HepG2 (cell line): ENCODE data around the gene TFE3. TPM values are rescaled to one million over a fixed set of nuclear protein-coding genes. Genes with fewer than 3 reads are reported as not detected.

ENCODE experiments used
- ATAC-seq: fragments of 200-7000 bp; cut with Tn5 transposase; 3 replicates; pipeline ENCODE4 v1.9.1; 2020; ENCODE audit warnings: mild to moderate bottlenecking, moderate library complexity
- BruUV-seq: library from RNA; stranded (reverse); fragments of 400-500 nt; replicated peaks from 2 replicates; lab custom pipeline; 2021; lab: Mats Ljungman, UMichigan
- CTCF ChIA-PET: fragments of 300-600 bp; formaldehyde crosslinking; extraction: SDS; loops from one replicate; lab custom pipeline; 2021; ENCODE audit warnings: low total read pairs, inconsistent platforms, low intra/inter-chr PET ratio; lab: Yijun Ruan, JAX
- POLR2A ChIA-PET: fragments of 350-600 bp; sonication (Branson Sonifier 250); formaldehyde crosslinking; loops from one replicate; lab custom pipeline; 2020; ENCODE audit warnings: antibody characterized with exemption, inconsistent platforms; lab: Yijun Ruan, JAX
- DNase-seq: peaks from one replicate; pipeline ENCODE4 v3.0.0-alpha.2; 2015; ENCODE audit warnings: low spot score
- FAIRE-seq: peaks from 3 replicates; lab custom pipeline; 2011; peaks lifted over from hg19 to GRCh38; lab: Jason Lieb, UNC
- H2AFZ ChIP-seq: one replicate; pipeline ENCODE4 v1.6.1; 2011; ENCODE audit warnings: low read length, inconsistent platforms
- H3K27ac ChIP-seq: fragments of 300-600 bp; 3 replicates; pipeline ENCODE4 v1.8.0; 2011; ENCODE audit warnings: mixed run types, mild to moderate bottlenecking, mixed read lengths, low read length, inconsistent platforms; ENCODE audit not compliant: insufficient read depth; ENCODE audit errors: extremely low read length
- H3K27me3 ChIP-seq, 2 experiments: fragments of 200-600 bp in 1 of 2; 2 replicates in 1 of 2; 3 replicates in 1 of 2; pipeline versions ENCODE4 v1.6.0 to v1.8.0; 2011; ENCODE audit warnings: low read length in 2 of 2, mild to moderate bottlenecking in 2 of 2, moderate library complexity in 2 of 2, inconsistent platforms in 1 of 2; ENCODE audit not compliant: insufficient read depth in 2 of 2, control insufficient read depth in 1 of 2
- H3K36me3 ChIP-seq, 2 experiments: fragments of 200-600 bp in 1 of 2; replicated peaks in 1 of 2; 2 replicates in 1 of 2; 3 replicates in 1 of 2; pipeline versions ENCODE4 v1.5.1 to v1.8.0; 2011; ENCODE audit warnings: low read length in 2 of 2, inconsistent platforms in 1 of 2; ENCODE audit not compliant: insufficient read depth in 2 of 2, control insufficient read depth in 1 of 2
- H3K4me1 ChIP-seq: 2 replicates; pipeline ENCODE4 v1.5.1; 2012; ENCODE audit warnings: low read length, inconsistent platforms; ENCODE audit not compliant: insufficient read depth
- H3K4me2 ChIP-seq: 2 replicates; pipeline ENCODE4 v1.6.0; 2011; ENCODE audit warnings: low read depth, low read length, inconsistent platforms
- H3K4me3 ChIP-seq, 3 experiments: fragments of 200-600 bp in 1 of 3; sonication (generic), shearing (Covaris generic) in 1 of 3; replicated peaks in 1 of 3; 2 replicates each; pipeline ENCODE4 v1.5.1; 2011 to 2016; ENCODE audit warnings: low read length in 3 of 3, inconsistent platforms in 2 of 3, low read depth in 2 of 3, mild to moderate bottlenecking in 2 of 3, control low read depth in 1 of 3, mixed read lengths in 1 of 3; ENCODE audit not compliant: insufficient read depth in 1 of 3
- H3K79me2 ChIP-seq: one replicate; pipeline ENCODE4 v1.6.1; 2011; ENCODE audit warnings: low read length, inconsistent platforms; ENCODE audit not compliant: insufficient read depth
- H3K9ac ChIP-seq: 2 replicates; pipeline ENCODE4 v1.6.0; 2011; ENCODE audit warnings: mild to moderate bottlenecking, low read depth, low read length, inconsistent platforms; ENCODE audit not compliant: insufficient read depth
- H3K9me3 ChIP-seq: 2 replicates; pipeline ENCODE4 v1.5.1; 2012; ENCODE audit warnings: mild to moderate bottlenecking, low read length
- H4K20me1 ChIP-seq: 2 replicates; pipeline ENCODE4 v1.6.0; 2011; ENCODE audit warnings: inconsistent platforms, mild to moderate bottlenecking, low read length, moderate library complexity; ENCODE audit not compliant: insufficient read depth
- ARID2 ChIP-seq: sonication (generic); formaldehyde crosslinking; IDR thresholded peaks from 2 replicates; pipeline ENCODE4 v1.8.1; 2022; ENCODE audit warnings: mild to moderate bottlenecking, missing genetic modification reagents, borderline replicate concordance
- CEBPB ChIP-seq: IDR thresholded peaks from 2 replicates; pipeline ENCODE4 v1.6.1; 2011; ENCODE audit warnings: low read depth, low read length, improper control_type of control experiment, borderline replicate concordance
- RELA ChIP-seq: sonication (generic); formaldehyde crosslinking; IDR thresholded peaks from 2 replicates; pipeline ENCODE4 v1.4.0; 2020; ENCODE audit warnings: missing genetic modification reagents
- TRIM24 ChIP-seq: sonication (generic); formaldehyde crosslinking; IDR thresholded peaks from 2 replicates; pipeline ENCODE4 v1.8.0; 2022; ENCODE audit warnings: mild to moderate bottlenecking, missing genetic modification reagents
- ZFY ChIP-seq: sonication (generic); formaldehyde crosslinking; IDR thresholded peaks from 2 replicates; pipeline ENCODE4 v1.4.0; 2020; ENCODE audit warnings: missing genetic modification reagents
- ZNF264 ChIP-seq: sonication (generic); formaldehyde crosslinking; IDR thresholded peaks from 2 replicates; pipeline ENCODE4 v1.4.0; 2020; ENCODE audit warnings: missing genetic modification reagents
- ZNF660 ChIP-seq: sonication (generic); formaldehyde crosslinking; IDR thresholded peaks from 2 replicates; pipeline ENCODE4 v1.5.1; 2020; ENCODE audit warnings: mild to moderate bottlenecking, low read depth, missing genetic modification reagents, borderline replicate concordance
- ZSCAN20 ChIP-seq: sonication (generic); formaldehyde crosslinking; IDR thresholded peaks from 2 replicates; pipeline ENCODE4 v1.4.0; 2020; ENCODE audit warnings: missing genetic modification reagents, mild to moderate bottlenecking, borderline replicate concordance
- WGBS: methylation state at CpG from one replicate; pipeline ENCODE4 v1.1.6; 2017; ENCODE audit warnings: low lambda C conversion rate; 5-methylcytosine and 5-hydroxymethylcytosine counted together
- in situ Hi-C: cut with HindIII; loops from 2 replicates; pipeline ENCODE4 v1.10.0; 2017; ENCODE audit warnings: low pct_unique_long_range_greater_than_20kb; ENCODE audit not compliant: extremely low pct_ligation_motif_present
- intact Hi-C: fragments of 100-400 bp; cut with micrococcal nuclease; formaldehyde crosslinking; loops from one replicate; pipeline ENCODE4 v1.10.0; 2022; ENCODE audit not compliant: unreplicated experiment
- polyA plus RNA-seq, 8 experiments: library from polyadenylated mRNA; depleted of rRNA in 3 of 8; stranded (reverse) in 7 of 8; unstranded in 1 of 8; fragments of >200 nt; fragmentation: Illumina TruSeq in 4 of 8; extraction: Trizol in 4 of 8; gene quantifications; 2 replicates each; pipeline versions ENCODE4 v1.2.1 to v1.2.3, GENCODE V29; 2011 to 2016; ENCODE audit warnings: low read depth in 4 of 8, missing spikeins in 1 of 8, mixed read lengths in 1 of 8; ENCODE audit not compliant: insufficient read depth in 1 of 8
- total RNA-seq, 5 experiments: library from RNA; depleted of rRNA; stranded (reverse); fragments of >200 nt; fragmentation: Illumina TruSeq; extraction: Trizol; gene quantifications; 2 replicates each; pipeline ENCODE4 v1.2.3, GENCODE V29; 2016; ENCODE audit warnings: low read depth in 1 of 5

The TFE3 gene
- total and polyA plus RNA-seq, 2 of the 13 experiments (the other 11 are each of a cell fraction or from before 2014, with no cell fraction given): 8.3 to 12.3 TPM

DNA sequence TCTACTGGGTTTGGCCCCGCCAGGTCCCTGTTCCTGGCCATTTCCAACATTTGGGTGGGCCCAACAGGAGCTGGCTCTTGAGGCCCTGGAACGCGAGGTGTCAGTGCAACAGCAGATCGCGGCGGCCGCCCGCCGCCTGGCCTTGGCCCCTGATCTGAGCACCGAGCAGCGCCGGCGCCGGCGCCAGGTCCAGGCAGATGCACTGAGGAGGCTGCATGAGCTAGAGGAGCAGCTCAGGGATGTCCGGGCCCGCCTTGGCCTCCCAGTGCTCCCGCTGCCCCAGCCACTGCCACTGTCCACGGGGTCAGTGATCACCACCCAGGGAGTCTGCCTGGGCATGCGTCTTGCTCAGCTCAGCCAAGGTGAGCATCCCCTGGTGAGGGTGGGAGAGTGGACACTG lies 21.1 kb upstream of the TFE3 start:
- Histone ChIP-seq H3K27me3 (no peaks in the 10 kb centered on the region), H3K9ac (no peak overlapping the region), H4K20me1 (no peaks in the 10 kb centered on the region), H3K36me3 (no peaks in the 10 kb centered on the region; a peak in 2 of 5 replicates), H2AFZ (no peak overlapping the region), H3K4me2 (no peak overlapping the region)
- intact Hi-C loops: no loop called here
- no TSS peak for BruUV-seq
- in situ Hi-C loops: no loop called here
- no CpG with 5 or more reads among the region's 20 CpGs for WGBS
- FAIRE-seq (no peak), ATAC-seq (no peak)
- no peak for TF ChIP-seq ARID2
- TF ChIP-seq CEBPB: no peak
- no peak for TF ChIP-seq RELA
- no peak for TF ChIP-seq TRIM24 (CRISPR knock-in tag)
- TF ChIP-seq, all 625 proteins: peak for 0
- Histone ChIP-seq H3K79me2 (no peaks in the 10 kb centered on the region), H3K27ac (no peak overlapping the region), H3K4me3 (no peak overlapping the region), H3K9me3 (no peaks in the 10 kb centered on the region), H3K4me1 (peaks cover 26% of the 10 kb centered on the region)
- ChIA-PET CTCF (no interaction called here), POLR2A (no interaction called here)
- no peak for DNase-seq

DNA sequence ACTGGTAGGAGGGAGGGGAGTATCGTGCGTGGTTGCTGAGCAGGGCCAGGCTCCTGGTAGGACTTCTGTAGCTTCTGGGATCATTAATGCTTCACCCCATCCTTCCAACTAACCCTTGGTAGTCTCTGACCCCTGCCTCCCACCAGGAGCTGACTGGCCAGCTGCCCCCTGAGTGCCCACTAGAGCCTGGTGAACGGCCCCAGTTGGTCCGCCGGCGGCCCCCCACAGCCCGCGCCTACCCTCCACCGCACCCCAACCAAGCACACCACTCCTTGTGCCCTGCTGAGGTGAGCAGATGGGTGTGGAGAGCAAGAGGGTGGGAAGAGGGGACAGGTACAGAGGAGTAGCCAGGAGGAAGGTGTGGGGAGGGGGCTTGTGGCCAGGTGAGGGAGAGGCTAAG lies 20.6 kb upstream of the TFE3 start:
- no peaks in the 10 kb centered on the region for H3K27me3 ChIP-seq
- H3K9ac ChIP-seq: no peak overlapping the region
- H3K4me2 ChIP-seq: no peak overlapping the region
- FAIRE-seq (no peak), DNase-seq (no peak), ATAC-seq (no peak)
- POLR2A ChIA-PET: no interaction called here
- no peaks in the 10 kb centered on the region for H3K79me2 ChIP-seq
- H3K4me1 ChIP-seq: peaks cover 26% of the 10 kb centered on the region
- no TSS peak for BruUV-seq
- in situ Hi-C loops (no loop called here), intact Hi-C loops (no loop called here)
- CTCF ChIA-PET: no interaction called here
- no peaks in the 10 kb centered on the region for H4K20me1 ChIP-seq
- TF ChIP-seq ZNF264 (no peak), ZNF660 (CRISPR knock-in tag) (no peak), ZSCAN20 (CRISPR knock-in tag) (no peak), ZFY (CRISPR knock-in tag) (no peak)
- H3K27ac ChIP-seq: no peak overlapping the region
- no peaks in the 10 kb centered on the region; a peak in 2 of 5 replicates for H3K36me3 ChIP-seq
- WGBS: 100% methylated on average over 5 of the region's 9 CpGs
- no peak overlapping the region for H3K4me3 ChIP-seq
- no peak overlapping the region for H2AFZ ChIP-seq
- H3K9me3 ChIP-seq: no peaks in the 10 kb centered on the region
